Left lung (tissue), 10 donors: ENCODE results near the gene SPOCK1. TPM values are rescaled to one million over a fixed set of nuclear protein-coding genes. Genes with fewer than 3 reads are reported as not detected.

Source experiments
- ATAC-seq: fragments of 200-7000 bp; cut with Tn5 transposase; one replicate; pipeline ENCODE4 v1.9.1; 2020; ENCODE audit warnings: moderate library complexity
- DNase-seq, 4 donors: peaks; one replicate each; pipeline ENCODE4 v3.0.0-alpha.2; 2013 to 2020
- H3K27ac ChIP-seq, 2 donors: fragments of 200-600 bp; sonication (generic) in 1 of 2; one replicate each; pipeline versions ENCODE4 v1.5.0 to v1.8.0; 2020 to 2021
- H3K27me3 ChIP-seq, 2 donors: fragments of 200-600 bp; sonication (generic) in 1 of 2; one replicate each; pipeline versions ENCODE4 v1.5.0 to v1.8.0; 2020 to 2021
- H3K36me3 ChIP-seq, 2 donors: fragments of 200-600 bp; sonication (generic) in 1 of 2; one replicate each; pipeline versions ENCODE4 v1.5.0 to v1.8.0; 2020 to 2021
- H3K4me1 ChIP-seq, 2 donors: fragments of 200-600 bp; one replicate each; pipeline ENCODE4 v1.8.0; 2021
- H3K4me3 ChIP-seq, 2 donors: fragments of 200-600 bp; sonication (generic) in 1 of 2; one replicate each; pipeline versions ENCODE4 v1.5.0 to v1.8.0; 2020 to 2021; ENCODE audit warnings: mild to moderate bottlenecking in 1 of 2
- H3K9me3 ChIP-seq, 2 donors: fragments of 200-600 bp; sonication (generic) in 1 of 2; one replicate each; pipeline versions ENCODE4 v1.5.0 to v1.8.0; 2020 to 2021
- CTCF ChIP-seq, 2 donors: fragments of 200-600 bp; sonication (generic) in 1 of 2; IDR thresholded peaks; one replicate each; pipeline versions ENCODE4 v1.5.0 to v1.8.0; 2021; ENCODE audit warnings: antibody characterized with exemption in 2 of 2
- intact Hi-C, 2 donors: fragments of 100-400 bp; cut with DNase I; formaldehyde crosslinking; loops; one replicate each; pipeline versions ENCODE4 v1.11.2 to v1.14.2; 2022
- polyA plus RNA-seq, 6 donors: library from polyadenylated mRNA; unstranded; fragments of 120-200 nt; gene quantifications; one replicate each; pipeline ENCODE4 v1.2.1, GENCODE V29; 2013; ENCODE audit not compliant: insufficient read length in 6 of 6
- total RNA-seq, 2 donors: library from RNA; stranded (reverse); fragmentation: NEBNext Ultra II Directional; extraction: Animal tissue kit (Norgen Biotek cat#: 25700); gene quantifications; one replicate each; pipeline ENCODE4 v1.2.1, GENCODE V29; 2021
- donor health status: DM: no; HTN: yes; CAD: no.
- donor health status: DM: no; HTN: no; CAD: no.

Gene SPOCK1
- total and polyA plus RNA-seq, 8 donors = 0.43 to 7.6 (median 0.73) TPM

GRCh38 chr5:137179203-137179602 is 319.9 kb downstream of the SPOCK1 start:
- Histone ChIP-seq H3K36me3 (no peaks in the 10 kb centered on the region), H3K4me1 (no peaks in the 10 kb centered on the region), H3K27ac (no peak overlapping the region), H3K27me3 (peaks cover 0 to 32% of the 10 kb centered on the region in 2 donors), H3K4me3 (no peak overlapping the region), H3K9me3 (no peaks in the 10 kb centered on the region)
- no peak for TF ChIP-seq CTCF (IDR thresholded peaks at IDR 0.05)
- no peak for ATAC-seq
- DNase-seq = no peak
- intact Hi-C loops = no loop called here

- H3K27ac ChIP-seq = no peak overlapping the region
- H3K27me3 ChIP-seq = peaks cover 0 to 28% of the 10 kb centered on the region in 2 donors
- ATAC-seq (no peak), DNase-seq (no peak)
- H3K9me3 ChIP-seq = no peaks in the 10 kb centered on the region
- no peaks in the 10 kb centered on the region for H3K4me1 ChIP-seq
- intact Hi-C loops = no loop called here
- TF ChIP-seq CTCF (IDR thresholded peaks at IDR 0.05) = no peak
- H3K4me3 ChIP-seq = no peak overlapping the region
- H3K36me3 ChIP-seq = no peaks in the 10 kb centered on the region
Observed at GRCh38 chr5:137176609-137177008, 322.5 kb downstream of the SPOCK1 start.

GRCh38 chr5:137176126-137176525 is 323.0 kb downstream of the SPOCK1 start:
- Histone ChIP-seq H3K27ac (no peak overlapping the region), H3K4me3 (no peak overlapping the region), H3K27me3 (peaks cover 0 to 28% of the 10 kb centered on the region in 2 donors), H3K36me3 (no peaks in the 10 kb centered on the region), H3K9me3 (no peaks in the 10 kb centered on the region), H3K4me1 (no peaks in the 10 kb centered on the region)
- DNase-seq = no peak
- intact Hi-C loops = no loop called here
- TF ChIP-seq CTCF (IDR thresholded peaks at IDR 0.05) = no peak
- ATAC-seq = no peak

- TF ChIP-seq CTCF (IDR thresholded peaks at IDR 0.05) = no peak
Observed at GRCh38 chr5:137174196-137174595, 324.9 kb downstream of the SPOCK1 start.

GRCh38 chr5:137172258-137172657 is 326.9 kb downstream of the SPOCK1 start:
- DNase-seq = no peak
- Histone ChIP-seq H3K27me3 (peaks cover 0 to 8% of the 10 kb centered on the region in 2 donors), H3K9me3 (no peaks in the 10 kb centered on the region), H3K27ac (no peak overlapping the region), H3K36me3 (no peaks in the 10 kb centered on the region), H3K4me3 (no peak overlapping the region), H3K4me1 (no peaks in the 10 kb centered on the region)
- TF ChIP-seq CTCF (IDR thresholded peaks at IDR 0.05) = no peak
- ATAC-seq = no peak
- intact Hi-C loops = no loop called here

More at GRCh38 chr5:137174196-137174595, 324.9 kb downstream of the SPOCK1 start:
- no peaks in the 10 kb centered on the region for H3K9me3 ChIP-seq
- no peak for ATAC-seq
- no peak overlapping the region for H3K27ac ChIP-seq
- no peak for DNase-seq
- no peak overlapping the region for H3K4me3 ChIP-seq
- H3K4me1 ChIP-seq = no peaks in the 10 kb centered on the region
- H3K36me3 ChIP-seq = no peaks in the 10 kb centered on the region
- intact Hi-C loops = no loop called here
- peaks cover 0 to 24% of the 10 kb centered on the region in 2 donors for H3K27me3 ChIP-seq
